Thoracic aorta (tissue), 2 donors: Measurements from ENCODE around the gene SEZ6L2. TPM values are rescaled to one million over a fixed set of nuclear protein-coding genes. Genes with fewer than 3 reads are reported as not detected.
"Not testable (repeated sequence)": the region's sequence is repeated elsewhere in the genome, so short reads cannot be mapped to it uniquely, and the experiment has no call there.

Experiments
- ATAC-seq: fragments of 150-250 bp; one replicate; pipeline ENCODE4 v1.8.0; 2017; ENCODE audit warnings: low read depth; ENCODE audit not compliant: insufficient number of reproducible peaks, low FRiP score
- DNase-seq: peaks from one replicate; pipeline ENCODE4 v3.0.0-alpha.2; 2020; ENCODE audit warnings: low spot score
- H3K27ac ChIP-seq, 2 donors: fragments of 200-600 bp; sonication (generic); 1 replicate in 1 of 2; 2 replicates in 1 of 2; pipeline ENCODE4 v1.5.1; 2016; ENCODE audit warnings: mild to moderate bottlenecking in 2 of 2, moderate library complexity in 2 of 2
- H3K27me3 ChIP-seq: fragments of 200-600 bp; sonication (generic); replicated peaks from 2 replicates; pipeline ENCODE4 v1.6.0; 2016; ENCODE audit warnings: mild to moderate bottlenecking; ENCODE audit not compliant: insufficient read depth
- H3K36me3 ChIP-seq: fragments of 200-600 bp; sonication (generic); one replicate; pipeline ENCODE4 v1.5.1; 2016
- H3K4me1 ChIP-seq, 2 donors: fragments of 200-600 bp; sonication (generic); 1 replicate in 1 of 2; 2 replicates in 1 of 2; pipeline versions ENCODE4 v1.5.1 to v1.6.0; 2016; ENCODE audit warnings: low read depth in 2 of 2, mild to moderate bottlenecking in 1 of 2; ENCODE audit not compliant: control insufficient read depth in 1 of 2
- H3K4me3 ChIP-seq: fragments of 200-600 bp; sonication (generic); 2 replicates; pipeline ENCODE4 v1.5.1; 2016; ENCODE audit warnings: mild to moderate bottlenecking
- H3K9me3 ChIP-seq: fragments of 200-600 bp; sonication (generic); 2 replicates; pipeline ENCODE4 v1.5.1; 2016
- total RNA-seq, 2 donors: library from RNA; depleted of rRNA; stranded (reverse); fragments of >200 nt; gene quantifications; one replicate each; pipeline versions ENCODE4 v1.1.0 to v1.2.3, GENCODE V29; 2016
- TF ChIP-seq, protein P1 (sequence below): fragments of 200-600 bp; sonication (generic); IDR thresholded peaks from one replicate; pipeline ENCODE4 v1.5.1; 2019; ENCODE audit warnings: antibody characterized with exemption

The SEZ6L2 gene
- total RNA-seq, 2 donors from 2014 or later, result 0.63 to 1.4 TPM

DNA sequence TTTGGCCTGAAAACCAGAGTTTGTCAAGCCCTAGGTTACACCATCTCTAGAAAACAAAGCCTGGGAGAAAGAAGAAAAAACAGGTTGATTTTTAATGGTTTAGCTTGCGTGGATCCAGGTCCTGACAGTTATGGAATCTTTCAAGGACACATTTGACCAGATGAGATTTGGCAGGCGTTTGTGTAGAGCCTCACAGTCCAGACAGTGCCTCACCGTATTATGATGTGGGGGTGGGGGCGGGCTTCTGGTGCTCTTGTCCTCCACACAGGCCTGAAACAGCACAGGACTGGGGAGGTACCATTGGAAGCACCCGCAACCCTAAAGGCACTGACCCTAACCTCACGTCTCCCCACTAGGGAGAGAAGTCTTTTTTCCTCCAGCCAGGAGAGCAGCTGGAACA lies 59.5 kb downstream of the SEZ6L2 start:
- no peaks in the 10 kb centered on the region for H3K9me3 ChIP-seq
- no peak overlapping the region for H3K27ac ChIP-seq
- peaks cover 55% of the 10 kb centered on the region for H3K36me3 ChIP-seq
- TF ChIP-seq, protein P1, sequence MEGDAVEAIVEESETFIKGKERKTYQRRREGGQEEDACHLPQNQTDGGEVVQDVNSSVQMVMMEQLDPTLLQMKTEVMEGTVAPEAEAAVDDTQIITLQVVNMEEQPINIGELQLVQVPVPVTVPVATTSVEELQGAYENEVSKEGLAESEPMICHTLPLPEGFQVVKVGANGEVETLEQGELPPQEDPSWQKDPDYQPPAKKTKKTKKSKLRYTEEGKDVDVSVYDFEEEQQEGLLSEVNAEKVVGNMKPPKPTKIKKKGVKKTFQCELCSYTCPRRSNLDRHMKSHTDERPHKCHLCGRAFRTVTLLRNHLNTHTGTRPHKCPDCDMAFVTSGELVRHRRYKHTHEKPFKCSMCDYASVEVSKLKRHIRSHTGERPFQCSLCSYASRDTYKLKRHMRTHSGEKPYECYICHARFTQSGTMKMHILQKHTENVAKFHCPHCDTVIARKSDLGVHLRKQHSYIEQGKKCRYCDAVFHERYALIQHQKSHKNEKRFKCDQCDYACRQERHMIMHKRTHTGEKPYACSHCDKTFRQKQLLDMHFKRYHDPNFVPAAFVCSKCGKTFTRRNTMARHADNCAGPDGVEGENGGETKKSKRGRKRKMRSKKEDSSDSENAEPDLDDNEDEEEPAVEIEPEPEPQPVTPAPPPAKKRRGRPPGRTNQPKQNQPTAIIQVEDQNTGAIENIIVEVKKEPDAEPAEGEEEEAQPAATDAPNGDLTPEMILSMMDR, result no peak
- H3K4me3 ChIP-seq, result no peak overlapping the region
- H3K4me1 ChIP-seq, result no peaks in the 10 kb centered on the region
- ATAC-seq (no peak), DNase-seq (no peak)
- H3K27me3 ChIP-seq, result no peaks in the 10 kb centered on the region

- H3K27ac ChIP-seq, result no peak overlapping the region
- no peak overlapping the region for H3K4me3 ChIP-seq
- peaks cover 60% of the 10 kb centered on the region for H3K36me3 ChIP-seq
- DNase-seq (no peak), ATAC-seq (no peak)
- no peaks in the 10 kb centered on the region for H3K4me1 ChIP-seq
- H3K9me3 ChIP-seq, result no peaks in the 10 kb centered on the region
- TF ChIP-seq, protein P1, result no peak
- no peaks in the 10 kb centered on the region for H3K27me3 ChIP-seq
Measured at GRCh38 chr16:29837841-29838240, 61.5 kb downstream of the SEZ6L2 start.

- no peaks in the 10 kb centered on the region for H3K27me3 ChIP-seq
- H3K4me3 ChIP-seq, result no peak overlapping the region
- H3K9me3 ChIP-seq, result no peaks in the 10 kb centered on the region
- no peaks in the 10 kb centered on the region for H3K4me1 ChIP-seq
- TF ChIP-seq, protein P1, result no peak
- H3K27ac ChIP-seq, result no peak overlapping the region
- DNase-seq, result no peak
- H3K36me3 ChIP-seq, result peaks cover 62% of the 10 kb centered on the region
- ATAC-seq, result no peak
Measured at GRCh38 chr16:29836623-29837022, 62.7 kb downstream of the SEZ6L2 start.

- no peak overlapping the region for H3K4me3 ChIP-seq
- peaks cover 62% of the 10 kb centered on the region for H3K36me3 ChIP-seq
- no peak for DNase-seq
- H3K9me3 ChIP-seq, result no peaks in the 10 kb centered on the region
- H3K27me3 ChIP-seq, result no peaks in the 10 kb centered on the region
- no peak overlapping the region for H3K27ac ChIP-seq
- TF ChIP-seq, protein P1, result no peak
- no peaks in the 10 kb centered on the region for H3K4me1 ChIP-seq
- ATAC-seq, result no peak
Measured at GRCh38 chr16:29835926-29836325, 63.4 kb downstream of the SEZ6L2 start.

DNA sequence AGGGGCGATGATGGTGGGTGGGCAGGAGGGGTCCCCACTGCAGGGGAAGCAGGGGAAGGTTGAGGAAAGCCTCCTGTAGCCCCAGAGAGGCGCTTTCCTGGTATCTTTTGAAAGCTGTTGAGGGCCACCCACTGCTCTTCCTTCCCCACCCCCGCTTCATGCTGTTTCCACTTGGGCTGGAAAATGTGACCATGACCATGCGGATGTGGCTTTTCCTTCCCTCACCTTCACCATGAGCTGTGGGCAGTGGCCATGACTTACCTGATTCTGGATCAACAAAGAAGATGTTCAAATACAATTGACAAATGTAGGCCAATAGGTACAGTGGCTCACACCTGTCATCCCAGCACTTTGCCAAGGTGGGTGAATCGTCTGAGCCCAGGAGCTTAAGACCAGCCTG lies 65.3 kb downstream of the SEZ6L2 start:
- Histone ChIP-seq H3K4me1 (no peaks in the 10 kb centered on the region), H3K36me3 (peaks cover 58% of the 10 kb centered on the region), H3K27me3 (no peaks in the 10 kb centered on the region), H3K9me3 (no peaks in the 10 kb centered on the region), H3K4me3 (no peak overlapping the region), H3K27ac (no peak overlapping the region)
- TF ChIP-seq, protein P1, result no peak
- ATAC-seq (no peak), DNase-seq (no peak)

DNA sequence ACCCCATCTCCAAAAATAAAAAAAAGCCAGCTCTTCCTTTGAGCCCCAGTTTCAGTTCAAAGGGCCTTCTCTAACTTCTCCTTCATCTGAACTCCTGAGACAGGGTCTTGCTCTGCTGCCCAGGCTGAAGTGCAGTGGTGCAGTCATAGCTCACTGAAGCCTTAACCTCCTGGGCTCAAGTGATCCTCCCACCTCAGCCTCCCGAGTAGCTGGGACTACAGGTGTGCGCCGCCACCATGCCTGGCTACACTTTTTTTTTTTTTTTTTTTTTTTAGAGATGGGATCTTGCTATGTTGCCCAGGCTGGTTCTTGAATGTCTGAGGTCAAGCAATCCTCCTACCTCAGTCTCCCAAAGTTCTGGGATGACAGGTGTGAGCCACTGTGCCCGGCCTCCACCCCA lies 66.1 kb downstream of the SEZ6L2 start:
- H3K36me3 ChIP-seq, result peaks cover 58% of the 10 kb centered on the region
- ATAC-seq, result not testable (repeated sequence)

More for the DNA sequence above, 66.1 kb downstream of the SEZ6L2 start:
- H3K27me3 ChIP-seq, DNase-seq, H3K4me3 ChIP-seq, H3K4me1 ChIP-seq, H3K27ac ChIP-seq, H3K9me3 ChIP-seq: not testable (repeated sequence)
